GM23248 (cell line): Measurements from ENCODE around the gene TMBIM4. TPM values are rescaled to one million over a fixed set of nuclear protein-coding genes. Genes with fewer than 3 reads are reported as not detected.

Experiments used
- DNase-seq: peaks from one replicate; pipeline ENCODE4 v3.0.0-alpha.2; 2015
- H2AFZ ChIP-seq: fragments of 200-600 bp; sonication (generic); 2 replicates; pipeline ENCODE4 v1.6.1; 2016; ENCODE audit warnings: antibody characterized with exemption
- H3F3A ChIP-seq: fragments of 200-600 bp; sonication (generic); 2 replicates; pipeline ENCODE4 v1.6.1; 2016; ENCODE audit warnings: mild to moderate bottlenecking, antibody characterized with exemption, mixed run types; ENCODE audit not compliant: insufficient read depth
- H3K27ac ChIP-seq: fragments of 200-600 bp; sonication (generic); 2 replicates; pipeline ENCODE4 v1.5.1; 2016; ENCODE audit warnings: mild to moderate bottlenecking
- H3K27me3 ChIP-seq: fragments of 200-600 bp; sonication (generic); replicated peaks from 2 replicates; pipeline ENCODE4 v1.6.1; 2016; ENCODE audit warnings: mild to moderate bottlenecking; ENCODE audit not compliant: insufficient read depth
- H3K36me3 ChIP-seq: fragments of 200-600 bp; sonication (generic); 2 replicates; pipeline ENCODE4 v1.6.1; 2016; ENCODE audit warnings: low read depth, mild to moderate bottlenecking
- H3K4me1 ChIP-seq: fragments of 200-600 bp; sonication (generic); 2 replicates; pipeline ENCODE4 v1.6.1; 2016; ENCODE audit warnings: mild to moderate bottlenecking; ENCODE audit not compliant: insufficient read depth
- H3K4me2 ChIP-seq: fragments of 200-600 bp; sonication (generic); one replicate; pipeline ENCODE4 v1.6.1; 2016; ENCODE audit warnings: mild to moderate bottlenecking; ENCODE audit not compliant: unreplicated experiment
- H3K4me3 ChIP-seq: fragments of 200-600 bp; sonication (generic); 2 replicates; pipeline ENCODE4 v1.5.1; 2016; ENCODE audit warnings: mild to moderate bottlenecking
- H3K79me2 ChIP-seq: fragments of 200-600 bp; sonication (generic); 2 replicates; pipeline ENCODE4 v1.6.1; 2016; ENCODE audit warnings: mild to moderate bottlenecking; ENCODE audit not compliant: insufficient read depth
- H3K9ac ChIP-seq: fragments of 200-600 bp; sonication (generic); 2 replicates; pipeline ENCODE4 v1.6.1; 2016; ENCODE audit warnings: mild to moderate bottlenecking
- H3K9me2 ChIP-seq: fragments of 200-600 bp; sonication (generic); 2 replicates; pipeline ENCODE4 v1.6.1; 2016; ENCODE audit warnings: mixed run types, mild to moderate bottlenecking, moderate library complexity; ENCODE audit not compliant: insufficient read depth
- H3K9me3 ChIP-seq: fragments of 200-600 bp; sonication (generic); one replicate; pipeline ENCODE4 v1.6.1; 2017; ENCODE audit warnings: low read depth
- H4K20me1 ChIP-seq: fragments of 200-600 bp; sonication (generic); 2 replicates; pipeline ENCODE4 v1.6.0; 2016; ENCODE audit not compliant: insufficient read depth
- EZH2 ChIP-seq: fragments of 200-600 bp; sonication (generic); IDR thresholded peaks from 2 replicates; pipeline ENCODE4 v1.6.1; 2018; ENCODE audit warnings: antibody characterized with exemption, mild to moderate bottlenecking; ENCODE audit not compliant: insufficient read depth, poor library complexity, severe bottlenecking
- EZH2phosphoT487 ChIP-seq: fragments of 200-600 bp; sonication (generic); IDR thresholded peaks from 2 replicates; pipeline ENCODE4 v1.6.1; 2018; ENCODE audit warnings: antibody characterized with exemption, moderate library complexity, mild to moderate bottlenecking, low read depth; ENCODE audit not compliant: insufficient read depth
- WGBS, 2 experiments: methylation state at CpG; one replicate each; pipeline ENCODE4 v1.1.6; 2015 to 2017; ENCODE audit warnings: low lambda C conversion rate in 2 of 2, low coverage in 1 of 2; ENCODE audit errors: missing lambda C conversion rate in 2 of 2; 5-methylcytosine and 5-hydroxymethylcytosine counted together
- in situ Hi-C: fragments of 300-500 bp; cut with MboI; formaldehyde crosslinking; loops from 2 replicates; pipeline ENCODE4 v1.15.0; 2020
- polyA plus RNA-seq: library from polyadenylated mRNA; unstranded; fragments of >200 nt; fragmentation: Nextera tagmentation; extraction: Ambion mirVana; gene quantifications from 2 replicates; pipeline ENCODE4 v1.2.1, GENCODE V29; 2016
- total RNA-seq: library from RNA; depleted of rRNA; stranded (reverse); fragments of >200 nt; shearing (Covaris generic); gene quantifications from 2 replicates; pipeline ENCODE4 v1.2.3, GENCODE V29; 2014; rRNA removed

Gene TMBIM4
- total and polyA plus RNA-seq, 2 experiments from 2014 or later, result 162 to 276 TPM

GRCh38 chr12:66085998-66086397 is 83.8 kb downstream of the TMBIM4 start:
- Histone ChIP-seq H3K9me2 (no peaks in the 10 kb centered on the region), H3K36me3 (no peaks in the 10 kb centered on the region), H3K27me3 (no peaks in the 10 kb centered on the region), H3K27ac (no peak overlapping the region), H3K9ac (no peak overlapping the region), H2AFZ (no peak overlapping the region), H3K4me3 (no peak overlapping the region), H3F3A (peaks cover 9% of the 10 kb centered on the region; the same call in 1 of the 2 replicates), H3K9me3 (no peaks in the 10 kb centered on the region), H3K4me1 (peaks cover 8% of the 10 kb centered on the region), H4K20me1 (no peaks in the 10 kb centered on the region), H3K4me2 (no peak overlapping the region), H3K79me2 (no peaks in the 10 kb centered on the region)
- 95 to 99% methylated on average over 2 of the region's 2 CpGs for WGBS, 2 experiments
- in situ Hi-C loops, result loop anchor here (10.0 kb wide), 1 partner anchor 781 kb away; no protein-coding TSS in a partner anchor
- DNase-seq, result no peak
- TF ChIP-seq EZH2phosphoT487, result no peak
- TF ChIP-seq EZH2, result no peak

Other genes with a start within 250 kb of the TMBIM4 start
- 7.1 and 11.6 TPM in 2 replicates for gene LLPH, start 39.2 kb downstream of the TMBIM4 start, total RNA-seq
- 49.2 and 50.0 TPM in 2 replicates for gene LLPH, start 39.2 kb downstream of the TMBIM4 start, polyA plus RNA-seq
- gene IRAK3, start 19.2 kb upstream of the TMBIM4 start, total RNA-seq, result 3.7 and 6.6 TPM in 2 replicates
- gene IRAK3, start 19.2 kb upstream of the TMBIM4 start, polyA plus RNA-seq, result 3.1 and 3.3 TPM in 2 replicates
- gene HELB, start 132.5 kb upstream of the TMBIM4 start, total RNA-seq, result 0.86 and 0.89 TPM in 2 replicates
- 0.50 and 1.2 TPM in 2 replicates for gene HELB, start 132.5 kb upstream of the TMBIM4 start, polyA plus RNA-seq